GM18502 (cell line): ENCODE results near the gene PRRC2A.

Experiments used
- ATAC-seq: cut with Tn5 transposase; IDR thresholded peaks from one replicate; pipeline ENCODE4 v1.9.1; 2021; ENCODE audit warnings: mild to moderate bottlenecking; ENCODE audit not compliant: unreplicated experiment, poor library complexity

PRRC2A gene

DNA sequence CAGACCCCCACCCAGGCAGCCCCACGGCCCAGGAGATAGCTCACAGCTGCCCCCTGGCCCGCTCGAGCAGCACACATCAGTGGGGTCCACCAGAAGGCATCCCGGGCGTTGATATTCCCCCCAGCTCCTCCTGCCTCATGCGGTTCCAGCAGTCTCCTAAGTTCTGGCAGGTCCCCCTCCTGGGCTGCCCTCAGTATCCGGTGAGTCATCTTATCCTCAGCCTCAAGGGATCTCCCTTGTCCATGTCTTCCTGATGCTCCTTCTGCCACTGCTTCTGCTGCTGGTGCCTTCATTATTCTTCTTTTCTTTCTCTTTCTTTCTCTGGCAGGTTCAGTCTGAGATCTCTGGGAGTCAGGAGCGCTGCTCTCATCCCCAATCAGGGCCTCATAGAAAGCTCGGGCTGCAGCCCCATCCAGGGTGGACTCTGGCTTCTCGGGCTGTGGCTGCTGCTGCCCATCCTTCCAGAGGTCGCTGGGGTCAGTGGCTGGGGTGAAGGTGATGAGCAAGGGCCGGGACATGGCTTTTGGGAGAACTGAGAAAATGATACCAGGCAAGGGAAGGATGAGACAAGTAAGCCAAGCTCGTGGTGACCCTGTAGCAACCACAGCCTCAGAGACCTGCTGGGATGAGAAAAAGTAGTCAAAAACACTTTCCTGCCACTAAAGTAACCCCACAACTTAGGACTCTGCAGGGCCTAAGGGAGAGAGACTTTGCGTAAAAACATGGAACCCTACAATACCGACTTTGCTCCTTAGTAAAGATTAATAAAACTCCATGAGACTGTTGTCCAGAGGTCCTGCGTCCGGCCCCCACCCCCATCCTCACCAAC, 43.7 kb downstream of the PRRC2A start:
- ATAC-seq: no peak

- ATAC-seq: no peak
These were observed 44.4 kb downstream of the PRRC2A start, which contains the start of gene GPANK1 for GRCh38 chr6:31664790-31665500. Gene GPANK1, minus strand, starts transcription at chr6:31664997. Its CDS starts 519 bp downstream, at chr6:31664478.

- ATAC-seq: peak; percentile 79
These were observed 45.2 kb downstream of the PRRC2A start, which contains the start of gene CSNK2B for GRCh38 chr6:31665501-31666336. Gene CSNK2B, plus strand, starts transcription at chr6:31666080. Its CDS starts 752 bp downstream, at chr6:31666832.

DNA sequence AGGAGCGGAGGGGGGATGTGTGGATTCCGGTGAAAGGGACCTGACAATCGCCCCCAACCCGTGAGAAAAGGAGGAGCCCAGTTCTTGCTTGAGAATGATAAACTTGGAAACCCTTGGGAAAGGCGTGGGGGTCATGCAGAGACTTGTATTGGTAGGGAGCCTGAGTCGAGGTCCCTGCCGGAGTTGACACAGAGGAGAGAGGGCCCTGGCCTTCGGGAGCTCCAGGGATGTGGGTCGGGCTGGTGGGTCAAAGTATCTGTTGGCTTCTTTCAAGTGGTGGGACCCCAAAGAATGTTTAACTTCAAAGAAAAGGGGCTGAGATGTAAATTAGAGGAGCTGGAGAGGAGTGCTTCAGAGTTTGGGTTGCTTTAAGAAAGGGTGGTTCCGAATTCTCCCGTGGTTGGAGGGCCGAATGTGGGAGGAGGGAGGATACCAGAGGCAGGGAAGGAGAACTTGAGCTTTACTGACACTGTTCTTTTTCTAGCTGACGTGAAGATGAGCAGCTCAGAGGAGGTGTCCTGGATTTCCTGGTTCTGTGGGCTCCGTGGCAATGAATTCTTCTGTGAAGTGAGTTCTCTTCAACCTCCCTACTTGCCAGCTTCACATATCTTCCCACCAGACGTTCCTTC, 45.9 kb downstream of the PRRC2A start:
- no peak for ATAC-seq

DNA sequence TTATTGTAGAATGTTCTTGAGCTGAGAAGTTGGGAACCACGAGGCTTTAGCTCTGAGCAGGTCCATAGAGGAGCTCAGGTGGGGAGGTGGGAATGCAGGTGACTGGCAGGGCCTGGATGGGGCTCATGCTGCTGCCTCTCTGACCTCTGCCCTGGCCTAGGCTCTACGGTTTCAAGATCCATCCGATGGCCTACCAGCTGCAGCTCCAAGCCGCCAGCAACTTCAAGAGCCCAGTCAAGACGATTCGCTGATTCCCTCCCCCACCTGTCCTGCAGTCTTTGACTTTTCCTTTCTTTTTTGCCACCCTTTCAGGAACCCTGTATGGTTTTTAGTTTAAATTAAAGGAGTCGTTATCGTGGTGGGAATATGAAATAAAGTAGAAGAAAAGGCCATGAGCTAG, 49.2 kb downstream of the PRRC2A start, which contains the start of gene LY6G5B:
TSS of gene LY6G5B (plus strand) at position 301 of the 400 bp plus-strand sequence. CDS start 975 bp downstream, outside the sequence.
- no peak for ATAC-seq

- no peak for ATAC-seq
These were observed 55.9 kb downstream of the PRRC2A start for GRCh38 chr6:31676322-31676903.

- no peak for ATAC-seq
These were observed 56.4 kb downstream of the PRRC2A start for GRCh38 chr6:31676904-31677303.

DNA sequence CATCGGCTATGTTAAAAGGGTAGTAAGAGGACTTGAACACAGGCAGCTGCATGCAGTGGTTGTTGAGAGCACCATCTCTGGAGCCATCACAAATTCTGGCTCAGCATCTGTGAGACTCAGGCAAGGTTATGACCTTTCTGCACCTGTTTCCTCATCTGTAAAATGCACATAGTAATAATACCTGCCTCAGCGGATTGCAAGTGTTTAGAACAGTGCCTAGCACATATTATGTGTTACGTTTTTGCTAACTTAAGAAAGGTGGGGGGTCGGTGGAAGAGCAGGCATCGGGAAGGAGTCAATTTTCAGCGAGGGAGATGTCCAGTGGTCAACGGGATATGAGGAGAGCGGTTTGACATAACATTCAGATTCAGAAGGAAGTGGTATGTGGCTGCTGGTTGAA, 57.4 kb downstream of the PRRC2A start:
- ATAC-seq: no peak

- no peak for ATAC-seq
These were observed 60.0 kb downstream of the PRRC2A start, which contains the start of gene LY6G5C for GRCh38 chr6:31680226-31681134. Gene LY6G5C, minus strand, starts transcription at chr6:31681067. Its CDS starts 694 bp downstream, at chr6:31680373.

DNA sequence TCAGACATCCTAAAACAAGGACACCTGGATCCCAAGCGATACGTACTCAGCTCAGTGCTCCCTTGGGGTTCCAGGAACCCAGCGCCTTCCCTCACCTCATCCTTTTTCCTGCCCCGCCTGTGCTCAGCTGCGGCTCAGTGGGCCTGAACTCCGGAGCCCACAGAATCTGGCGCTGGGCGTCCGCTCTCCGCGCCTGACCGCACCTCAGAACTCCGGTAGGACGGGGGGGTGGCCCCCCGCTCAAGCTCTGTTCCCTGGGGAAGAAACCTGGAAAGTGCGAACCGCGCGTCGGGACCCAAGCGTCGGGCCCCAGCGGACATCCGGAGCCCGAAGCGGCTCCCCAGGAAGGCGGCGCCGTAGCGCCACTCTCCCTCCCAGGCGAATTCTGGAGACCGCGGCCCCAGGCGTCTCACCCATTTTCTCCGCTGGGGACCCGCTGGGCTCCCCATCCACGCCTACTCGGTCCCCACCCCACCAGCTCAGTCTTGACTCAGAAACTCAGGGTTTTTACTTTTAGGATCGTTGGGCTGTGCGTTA, 60.7 kb downstream of the PRRC2A start:
- ATAC-seq: no peak

GRCh38 chr6:31683591-31683990, 63.1 kb downstream of the PRRC2A start:
- no peak for ATAC-seq

GRCh38 chr6:31686483-31686882, 66.0 kb downstream of the PRRC2A start:
- no peak for ATAC-seq

GRCh38 chr6:31687321-31687720, 66.8 kb downstream of the PRRC2A start:
- ATAC-seq: no peak
